ENCODE data around the gene HAPLN2.

Gene HAPLN2

GRCh38 chr1:156641761-156642264, 22.6 kb downstream of the HAPLN2 start, which contains the start of gene BCAN:
Gene BCAN, plus strand, starts transcription at chr1:156642117. Its CDS starts 3,938 bp downstream, at chr1:156646055.
- Histone ChIP-seq H3K9ac (ENCODE audit: low read length) (no peak within 1 kb of the TSS), H3K4me1 (ENCODE audit: insufficient read depth, low read length) (peaks cover 8% of the 10 kb centered on the region), H3K27ac (ENCODE audit: low read depth, low read length) (no peak within 1 kb of the TSS), H3K9me3 (ENCODE audit: low read length) (no peaks in the 10 kb centered on the region), H3K4me3 (ENCODE audit: low read depth in 1 of 2, low read length in 2 of 2) (peak within 1 kb of the TSS in 1 of 2 donors; percentile 32), H3K36me3 (ENCODE audit: insufficient read depth, low read length) (no peaks in the 10 kb centered on the region), H3K27me3 (ENCODE audit: control insufficient read depth in 1 of 2, insufficient read depth in 2 of 2, low read length in 2 of 2) (peaks cover 73 to 85% of the 10 kb centered on the region in 2 donors)

- Histone ChIP-seq H3K27me3 (ENCODE audit: control insufficient read depth in 1 of 2, insufficient read depth in 2 of 2, low read length in 2 of 2) (peaks cover 73 to 89% of the 10 kb centered on the region in 2 donors), H3K4me3 (ENCODE audit: low read depth in 1 of 2, low read length in 2 of 2) (peak overlapping the region in 1 of 2 donors; percentile 32), H3K36me3 (ENCODE audit: insufficient read depth, low read length) (no peaks in the 10 kb centered on the region), H3K4me1 (ENCODE audit: insufficient read depth, low read length) (peaks cover 8% of the 10 kb centered on the region), H3K9me3 (ENCODE audit: low read length) (no peaks in the 10 kb centered on the region), H3K27ac (ENCODE audit: low read depth, low read length) (no peak overlapping the region), H3K9ac (ENCODE audit: low read length) (no peak overlapping the region)
These were observed 23.2 kb downstream of the HAPLN2 start for GRCh38 chr1:156642265-156643048.

GRCh38 chr1:156643049-156643777, 24.0 kb downstream of the HAPLN2 start:
- Histone ChIP-seq H3K36me3 (ENCODE audit: insufficient read depth, low read length) (no peaks in the 10 kb centered on the region), H3K27ac (ENCODE audit: low read depth, low read length) (no peak overlapping the region), H3K4me3 (ENCODE audit: low read depth in 1 of 2, low read length in 2 of 2) (no peak overlapping the region), H3K27me3 (ENCODE audit: control insufficient read depth in 1 of 2, insufficient read depth in 2 of 2, low read length in 2 of 2) (peaks cover 77 to 88% of the 10 kb centered on the region in 2 donors), H3K9ac (ENCODE audit: low read length) (no peak overlapping the region), H3K4me1 (ENCODE audit: insufficient read depth, low read length) (peaks cover 8% of the 10 kb centered on the region), H3K9me3 (ENCODE audit: low read length) (no peaks in the 10 kb centered on the region)

GRCh38 chr1:156643778-156644092, 24.5 kb downstream of the HAPLN2 start:
- no peaks in the 10 kb centered on the region for H3K36me3 ChIP-seq (ENCODE audit: insufficient read depth, low read length)
- no peak overlapping the region for H3K4me3 ChIP-seq (ENCODE audit: low read depth in 1 of 2, low read length in 2 of 2)
- H3K9me3 ChIP-seq (ENCODE audit: low read length) = no peaks in the 10 kb centered on the region
- H3K9ac ChIP-seq (ENCODE audit: low read length) = no peak overlapping the region
- no peak overlapping the region for H3K27ac ChIP-seq (ENCODE audit: low read depth, low read length)
- peaks cover 75 to 87% of the 10 kb centered on the region in 2 donors for H3K27me3 ChIP-seq (ENCODE audit: control insufficient read depth in 1 of 2, insufficient read depth in 2 of 2, low read length in 2 of 2)
- H3K4me1 ChIP-seq (ENCODE audit: insufficient read depth, low read length) = peaks cover 8% of the 10 kb centered on the region

GRCh38 chr1:156644146-156644545, 24.9 kb downstream of the HAPLN2 start:
- Histone ChIP-seq H3K9me3 (ENCODE audit: low read length) (no peaks in the 10 kb centered on the region), H3K4me3 (ENCODE audit: low read depth in 1 of 2, low read length in 2 of 2) (no peak overlapping the region), H3K36me3 (ENCODE audit: insufficient read depth, low read length) (no peaks in the 10 kb centered on the region), H3K27me3 (ENCODE audit: control insufficient read depth in 1 of 2, insufficient read depth in 2 of 2, low read length in 2 of 2) (peaks cover 71 to 84% of the 10 kb centered on the region in 2 donors), H3K27ac (ENCODE audit: low read depth, low read length) (no peak overlapping the region), H3K9ac (ENCODE audit: low read length) (no peak overlapping the region), H3K4me1 (ENCODE audit: insufficient read depth, low read length) (peaks cover 8% of the 10 kb centered on the region)

GRCh38 chr1:156644640-156645039, 25.4 kb downstream of the HAPLN2 start:
- H3K27ac ChIP-seq (ENCODE audit: low read depth, low read length) = no peak overlapping the region

GRCh38 chr1:156645056-156645455, 25.8 kb downstream of the HAPLN2 start:
- Histone ChIP-seq H3K4me1 (ENCODE audit: insufficient read depth, low read length) (peaks cover 8% of the 10 kb centered on the region), H3K4me3 (ENCODE audit: low read depth in 1 of 2, low read length in 2 of 2) (no peak overlapping the region), H3K27ac (ENCODE audit: low read depth, low read length) (no peak overlapping the region), H3K9me3 (ENCODE audit: low read length) (no peaks in the 10 kb centered on the region), H3K27me3 (ENCODE audit: control insufficient read depth in 1 of 2, insufficient read depth in 2 of 2, low read length in 2 of 2) (peaks cover 62 to 75% of the 10 kb centered on the region in 2 donors), H3K36me3 (ENCODE audit: insufficient read depth, low read length) (no peaks in the 10 kb centered on the region), H3K9ac (ENCODE audit: low read length) (no peak overlapping the region)

More at GRCh38 chr1:156644640-156645039, 25.4 kb downstream of the HAPLN2 start:
- Histone ChIP-seq H3K36me3 (ENCODE audit: insufficient read depth, low read length) (no peaks in the 10 kb centered on the region), H3K27me3 (ENCODE audit: control insufficient read depth in 1 of 2, insufficient read depth in 2 of 2, low read length in 2 of 2) (peaks cover 66 to 79% of the 10 kb centered on the region in 2 donors), H3K4me1 (ENCODE audit: insufficient read depth, low read length) (peaks cover 8% of the 10 kb centered on the region), H3K9ac (ENCODE audit: low read length) (no peak overlapping the region), H3K9me3 (ENCODE audit: low read length) (no peaks in the 10 kb centered on the region), H3K4me3 (ENCODE audit: low read depth in 1 of 2, low read length in 2 of 2) (no peak overlapping the region)

- Histone ChIP-seq H3K9me3 (ENCODE audit: low read length) (no peaks in the 10 kb centered on the region), H3K36me3 (ENCODE audit: insufficient read depth, low read length) (no peaks in the 10 kb centered on the region), H3K27ac (ENCODE audit: low read depth, low read length) (no peak overlapping the region), H3K4me3 (ENCODE audit: low read depth in 1 of 2, low read length in 2 of 2) (no peak overlapping the region), H3K27me3 (ENCODE audit: control insufficient read depth in 1 of 2, insufficient read depth in 2 of 2, low read length in 2 of 2) (peaks cover 55 to 68% of the 10 kb centered on the region in 2 donors), H3K4me1 (ENCODE audit: insufficient read depth, low read length) (peaks cover 8% of the 10 kb centered on the region), H3K9ac (ENCODE audit: low read length) (no peak overlapping the region)
These were observed 26.5 kb downstream of the HAPLN2 start for GRCh38 chr1:156645666-156646065.

GRCh38 chr1:156646738-156647211, 27.6 kb downstream of the HAPLN2 start:
- Histone ChIP-seq H3K4me3 (ENCODE audit: low read depth in 1 of 2, low read length in 2 of 2) (no peak overlapping the region), H3K36me3 (ENCODE audit: insufficient read depth, low read length) (no peaks in the 10 kb centered on the region), H3K9ac (ENCODE audit: low read length) (no peak overlapping the region), H3K9me3 (ENCODE audit: low read length) (no peaks in the 10 kb centered on the region), H3K4me1 (ENCODE audit: insufficient read depth, low read length) (no peaks in the 10 kb centered on the region), H3K27me3 (ENCODE audit: control insufficient read depth in 1 of 2, insufficient read depth in 2 of 2, low read length in 2 of 2) (peaks cover 45 to 67% of the 10 kb centered on the region in 2 donors), H3K27ac (ENCODE audit: low read depth, low read length) (no peak overlapping the region)

GRCh38 chr1:156647351-156647750, 28.1 kb downstream of the HAPLN2 start:
- H3K36me3 ChIP-seq (ENCODE audit: insufficient read depth, low read length) = no peaks in the 10 kb centered on the region
- H3K4me3 ChIP-seq (ENCODE audit: low read depth in 1 of 2, low read length in 2 of 2) = no peak overlapping the region
- no peak overlapping the region for H3K9ac ChIP-seq (ENCODE audit: low read length)
- no peaks in the 10 kb centered on the region for H3K4me1 ChIP-seq (ENCODE audit: insufficient read depth, low read length)
- no peak overlapping the region for H3K27ac ChIP-seq (ENCODE audit: low read depth, low read length)
- H3K9me3 ChIP-seq (ENCODE audit: low read length) = no peaks in the 10 kb centered on the region
- H3K27me3 ChIP-seq (ENCODE audit: control insufficient read depth in 1 of 2, insufficient read depth in 2 of 2, low read length in 2 of 2) = peaks cover 42 to 66% of the 10 kb centered on the region in 2 donors

GRCh38 chr1:156648496-156648895, 29.3 kb downstream of the HAPLN2 start:
- no peaks in the 10 kb centered on the region for H3K9me3 ChIP-seq (ENCODE audit: low read length)
- H3K36me3 ChIP-seq (ENCODE audit: insufficient read depth, low read length) = no peaks in the 10 kb centered on the region
- peaks cover 34 to 65% of the 10 kb centered on the region in 2 donors for H3K27me3 ChIP-seq (ENCODE audit: control insufficient read depth in 1 of 2, insufficient read depth in 2 of 2, low read length in 2 of 2)
- H3K4me1 ChIP-seq (ENCODE audit: insufficient read depth, low read length) = no peaks in the 10 kb centered on the region
- no peak overlapping the region for H3K27ac ChIP-seq (ENCODE audit: low read depth, low read length)
- no peak overlapping the region for H3K4me3 ChIP-seq (ENCODE audit: low read depth in 1 of 2, low read length in 2 of 2)
- H3K9ac ChIP-seq (ENCODE audit: low read length) = no peak overlapping the region

Measured in muscle layer of colon (tissue), 2 donors.